SU-DHL-6 (cell line): ENCODE data around the gene MYH13.

Source experiments
- CTCF ChIP-seq: fragments of 200-600 bp; sonication (generic); IDR thresholded peaks from one replicate; pipeline ENCODE4 v1.5.1; 2017; ENCODE audit warnings: antibody characterized with exemption, mild to moderate bottlenecking, low read length, moderate library complexity; ENCODE audit not compliant: insufficient read depth, poor library complexity, severe bottlenecking
- EZH2phosphoT487 ChIP-seq: fragments of 200-600 bp; sonication (generic), shearing (Covaris generic); conservative IDR thresholded peaks from 2 replicates; pipeline ENCODE4 v1.6.1; 2018; ENCODE audit warnings: mild to moderate bottlenecking, antibody characterized with exemption, low read length, moderate library complexity, mixed read lengths

GRCh38 chr17:10352893-10353292, 19.9 kb downstream of the MYH13 start:
- TF ChIP-seq CTCF (no peak), EZH2phosphoT487 (no peak)
